ENCODE results near the gene MYL5. TPM values are rescaled to one million over a fixed set of nuclear protein-coding genes. Genes with fewer than 3 reads are reported as not detected.

The MYL5 gene
- total RNA-seq, 1 experiment from 2014 or later = 18.0 TPM

DNA sequence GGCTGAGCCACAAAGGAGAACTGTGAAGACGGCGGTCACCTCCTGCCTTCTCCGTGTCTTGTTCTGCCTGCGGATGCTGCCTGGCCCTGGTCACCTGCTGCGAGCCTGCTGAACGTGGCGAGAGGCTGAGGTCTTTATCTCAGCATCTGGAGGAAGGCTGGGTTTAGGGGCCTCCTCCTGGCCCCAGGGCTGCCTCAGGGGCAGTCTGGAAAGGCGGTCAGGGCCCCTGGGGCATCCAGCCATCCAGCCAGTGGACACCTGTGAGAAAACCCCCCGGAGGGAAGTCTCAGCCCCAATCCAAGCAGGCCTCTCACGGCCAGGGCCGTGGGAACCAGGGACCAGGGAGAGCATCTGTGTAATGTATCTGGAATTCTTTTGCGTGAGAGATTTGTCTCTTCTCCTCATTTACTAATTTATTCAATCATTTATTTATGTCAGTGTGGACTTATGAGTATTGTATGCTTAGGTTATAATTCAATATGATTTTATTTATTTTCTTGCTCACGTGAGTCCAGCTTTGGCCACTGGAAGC is 37.6 kb upstream of the MYL5 start:
- Histone ChIP-seq H3K14ac (ENCODE audit: insufficient read depth, low read length) (no peak overlapping the region), H2BK12ac (ENCODE audit: insufficient read length, low read depth, low read length) (no peak overlapping the region), H3K9me3 (ENCODE audit: control insufficient read depth, low read depth, low read length) (no peaks in the 10 kb centered on the region), H4K5ac (ENCODE audit: insufficient read length, low read depth, low read length) (no peak overlapping the region), H3T11ph (ENCODE audit: low read length) (no peak overlapping the region), H3K27ac (ENCODE audit: insufficient read length, low read depth, low read length) (no peak overlapping the region), H4K8ac (replicated peaks; ENCODE audit: insufficient read length, low read depth, low read length) (no peak overlapping the region), H2BK15ac (ENCODE audit: low read depth, low read length) (no peak overlapping the region), H3K79me1 (ENCODE audit: insufficient read depth, low read depth, low read length, poor library complexity, severe bottlenecking) (no peaks in the 10 kb centered on the region), H3K18ac (ENCODE audit: insufficient read length, low read depth, low read length) (no peak overlapping the region), H3K79me2 (ENCODE audit: insufficient read depth, low read length) (no peaks in the 10 kb centered on the region), H3K23me2 (ENCODE audit: insufficient read length, low read depth, low read length, poor library complexity, severe bottlenecking) (no peaks in the 10 kb centered on the region), H3K4me2 (ENCODE audit: insufficient read depth, insufficient read length, low read length) (no peak overlapping the region), H2AFZ (ENCODE audit: low read length) (no peak overlapping the region), H3K4me1 (ENCODE audit: insufficient read depth, low read length) (no peaks in the 10 kb centered on the region), H2AK5ac (ENCODE audit: insufficient read length, low read length) (no peak overlapping the region), H2BK120ac (ENCODE audit: low read depth, low read length, poor library complexity, severe bottlenecking) (no peak overlapping the region), H3K4ac (ENCODE audit: low read depth, low read length) (no peak overlapping the region), H3K23ac (ENCODE audit: insufficient read length, low read depth, low read length) (no peak overlapping the region), H4K91ac (ENCODE audit: insufficient read length, low read depth, low read length) (no peak overlapping the region), H2BK5ac (ENCODE audit: insufficient read length, low read length) (no peak overlapping the region), H4K20me1 (ENCODE audit: control insufficient read depth, insufficient read depth, insufficient read length) (no peaks in the 10 kb centered on the region), H3K56ac (ENCODE audit: insufficient read length, low read depth, low read length) (no peak overlapping the region), H3K9ac (ENCODE audit: extremely low read depth, insufficient read length, low read length) (no peak overlapping the region), H2BK20ac (ENCODE audit: low read depth, low read length, poor library complexity, severe bottlenecking) (no peak overlapping the region), H3K27me3 (ENCODE audit: insufficient read depth, low read length) (no peaks in the 10 kb centered on the region)
- Mint-ChIP-seq H3K4me1 (no peaks in the 10 kb centered on the region), H3K4me3 (no peak overlapping the region), H3K27me3 (ENCODE audit: low read depth) (peaks cover 13% of the 10 kb centered on the region), H3K36me3 (ENCODE audit: insufficient read depth in 1 of 3, low read depth in 3 of 3) (peaks cover 0 to 15% (median 12%) of the 10 kb centered on the region in 3 experiments; a peak in 5 of 7 replicates), H3K27ac (no peak overlapping the region), H3K9me3 (peaks cover 23 to 24% of the 10 kb centered on the region in 2 experiments)
- no CpG with 5 or more reads among the region's 13 CpGs for WGBS (ENCODE audit: extremely low coverage, insufficient read length, low lambda C conversion rate)
- no peak for DNase-seq
- TF ChIP-seq, protein P1, sequence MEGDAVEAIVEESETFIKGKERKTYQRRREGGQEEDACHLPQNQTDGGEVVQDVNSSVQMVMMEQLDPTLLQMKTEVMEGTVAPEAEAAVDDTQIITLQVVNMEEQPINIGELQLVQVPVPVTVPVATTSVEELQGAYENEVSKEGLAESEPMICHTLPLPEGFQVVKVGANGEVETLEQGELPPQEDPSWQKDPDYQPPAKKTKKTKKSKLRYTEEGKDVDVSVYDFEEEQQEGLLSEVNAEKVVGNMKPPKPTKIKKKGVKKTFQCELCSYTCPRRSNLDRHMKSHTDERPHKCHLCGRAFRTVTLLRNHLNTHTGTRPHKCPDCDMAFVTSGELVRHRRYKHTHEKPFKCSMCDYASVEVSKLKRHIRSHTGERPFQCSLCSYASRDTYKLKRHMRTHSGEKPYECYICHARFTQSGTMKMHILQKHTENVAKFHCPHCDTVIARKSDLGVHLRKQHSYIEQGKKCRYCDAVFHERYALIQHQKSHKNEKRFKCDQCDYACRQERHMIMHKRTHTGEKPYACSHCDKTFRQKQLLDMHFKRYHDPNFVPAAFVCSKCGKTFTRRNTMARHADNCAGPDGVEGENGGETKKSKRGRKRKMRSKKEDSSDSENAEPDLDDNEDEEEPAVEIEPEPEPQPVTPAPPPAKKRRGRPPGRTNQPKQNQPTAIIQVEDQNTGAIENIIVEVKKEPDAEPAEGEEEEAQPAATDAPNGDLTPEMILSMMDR (conservative IDR thresholded peaks at IDR 0.05) = no peak

All from H9 (cell line).